ENCODE data around the gene EEF1A2. TPM values are rescaled to one million over a fixed set of nuclear protein-coding genes. Genes with fewer than 3 reads are reported as not detected.

EEF1A2 gene
- total and polyA plus RNA-seq, 2 of the 4 experiments (the other 2 are of a cell fraction) = 1.3 to 4.6 TPM

- no peak overlapping the region for H3K4me3 ChIP-seq (ENCODE audit: insufficient read depth, low read depth, low read length)
Observed at GRCh38 chr20:63533388-63533787, 34.5 kb upstream of the EEF1A2 start.

More at GRCh38 chr20:63533388-63533787, 34.5 kb upstream of the EEF1A2 start:
- H3K4me1 ChIP-seq (ENCODE audit: control insufficient read depth, insufficient read depth, low read length) = no peaks in the 10 kb centered on the region; the same call in 1 of the 2 replicates
- H2BK5ac ChIP-seq (ENCODE audit: low read depth, low read length, poor library complexity, severe bottlenecking) = no peak overlapping the region
- ATAC-seq (ENCODE audit: low read depth) (no peak), DNase-seq (no peak)
- no peaks in the 10 kb centered on the region for H4K20me1 ChIP-seq (ENCODE audit: insufficient read depth, low read length)
- H2AK5ac ChIP-seq (ENCODE audit: low read depth, low read length) = no peak overlapping the region
- H3K9me3 ChIP-seq (ENCODE audit: control insufficient read depth, insufficient read depth, low read length) = no peaks in the 10 kb centered on the region
- no peak overlapping the region for H2AFZ ChIP-seq (replicated peaks; ENCODE audit: low read length, poor library complexity)
- H3K9me1 ChIP-seq (ENCODE audit: insufficient read depth, low read length) = no peaks in the 10 kb centered on the region
- H3K27me3 ChIP-seq (ENCODE audit: control insufficient read depth, insufficient read depth, low read length) = peaks cover 4% of the 10 kb centered on the region; the same call in 1 of the 2 replicates
- no peak overlapping the region for H3K18ac ChIP-seq (ENCODE audit: low read depth, low read length)
- no peak overlapping the region for H4K91ac ChIP-seq (ENCODE audit: insufficient read depth, low read depth, low read length)
- ChIA-PET CTCF (no interaction called here), POLR2A (ENCODE audit: unreplicated experiment) (no interaction called here)
- in situ Hi-C loops (cut with MboI; ENCODE audit: low sequenced_read_pairs) (loop anchor here (10.0 kb wide), 2 partner anchors 331 to 441 kb away; partner anchors contain the start of genes ABHD16B, SAMD10 and TPD52L2), intact Hi-C loops (cut with micrococcal nuclease) (loop anchor here (10.0 kb wide), 1 partner anchor 121 kb away; the partner anchor contains the start of genes RTEL1 and STMN3), dilution Hi-C loops (cut with HindIII; ENCODE audit: low sequenced_read_pairs, unreplicated experiment) (no loop called here)
- H3K36me3 ChIP-seq (ENCODE audit: control insufficient read depth, insufficient read depth, low read length) = no peaks in the 10 kb centered on the region
- no TSS peak for BruUV-seq (replicated peaks)
- no peak overlapping the region for H2AK9ac ChIP-seq (replicated peaks; ENCODE audit: low read depth, low read length, poor library complexity)
- H3K56ac ChIP-seq (ENCODE audit: extremely low read depth, insufficient read depth, low read length) = no peak overlapping the region
- no peak overlapping the region for H2BK120ac ChIP-seq (ENCODE audit: low read depth, low read length)
- no peak overlapping the region for H3K14ac ChIP-seq (replicated peaks; ENCODE audit: low read depth, low read length)
- no peak overlapping the region for H3K23ac ChIP-seq (ENCODE audit: low read depth, low read length)
- no peak overlapping the region for H3K27ac ChIP-seq (ENCODE audit: insufficient read depth, low read length)
- H3K79me1 ChIP-seq (ENCODE audit: low read depth in 1 of 2, low read length in 2 of 2) = no peaks in the 10 kb centered on the region
- no peak overlapping the region for H3K4me2 ChIP-seq (ENCODE audit: low read depth, low read length)
- H2BK15ac ChIP-seq (ENCODE audit: low read depth, low read length) = no peak overlapping the region
- 61% methylated on average over 7 of the region's 14 CpGs; no CpG with 5 or more reads in 1 of the 2 experiments for WGBS, 2 experiments (ENCODE audit: extremely low coverage in 2 of 2, insufficient read length in 1 of 2)
- H4K8ac ChIP-seq (ENCODE audit: low read depth in 2 of 2, low read length in 2 of 2) = no peak overlapping the region
- no peak overlapping the region for H4K5ac ChIP-seq (ENCODE audit: low read depth, low read length)
- H2BK20ac ChIP-seq (ENCODE audit: low read depth, low read length) = no peak overlapping the region
- TF ChIP-seq RCOR1 (IDR thresholded peaks at IDR 0.05; ENCODE audit: insufficient replicate concordance, low read length) = no peak
- no peak for TF ChIP-seq MAZ (IDR thresholded peaks at IDR 0.05; ENCODE audit: borderline replicate concordance, low read depth, low read length)
- no peak for TF ChIP-seq RAD21 (IDR thresholded peaks at IDR 0.05; ENCODE audit: low read length)
- no peak for TF ChIP-seq CTCF (conservative IDR thresholded peaks at IDR 0.05; ENCODE audit: low read depth, low read length)
- no peak for TF ChIP-seq ELK1 (IDR thresholded peaks at IDR 0.05; ENCODE audit: borderline replicate concordance, low read depth, low read length)
- TF ChIP-seq SMC3 (IDR thresholded peaks at IDR 0.05; ENCODE audit: low read depth, low read length) = no peak
- TF ChIP-seq CEBPB (IDR thresholded peaks at IDR 0.05; ENCODE audit: low read depth, low read length) = no peak
- TF ChIP-seq CHD1 (IDR thresholded peaks at IDR 0.05; ENCODE audit: low read depth, low read length) = no peak
- no peak for TF ChIP-seq MAFK (IDR thresholded peaks at IDR 0.05; ENCODE audit: low read depth, low read length)
- TF ChIP-seq POLR2A (IDR thresholded peaks at IDR 0.05; ENCODE audit: low read depth, low read length) = no peak
- TF ChIP-seq MXI1 (IDR thresholded peaks at IDR 0.05; ENCODE audit: borderline replicate concordance, low read depth, low read length) = no peak
- no peak for TF ChIP-seq RFX5 (IDR thresholded peaks at IDR 0.05; ENCODE audit: low read depth, low read length)
- TF ChIP-seq BHLHE40 (IDR thresholded peaks at IDR 0.05; ENCODE audit: low read depth, low read length) = no peak
- TF ChIP-seq USF2 (IDR thresholded peaks at IDR 0.05; ENCODE audit: low read depth, low read length) = no peak
- H3K4ac ChIP-seq (ENCODE audit: low read depth, low read length) = no peak overlapping the region
- H3K9ac ChIP-seq (ENCODE audit: low read depth, low read length) = no peak overlapping the region

All from IMR-90 (cell line).